AG09309 (cell line): Measurements from ENCODE around the gene GPHN.

Experiments used
- DNase-seq: peaks from one replicate; pipeline ENCODE4 v3.0.0-alpha.2; 2010; ENCODE audit warnings: low read depth
- H3K4me3 ChIP-seq: 2 replicates; pipeline ENCODE4 v1.5.1; 2011; ENCODE audit warnings: mild to moderate bottlenecking, low read depth, low read length, moderate library complexity; ENCODE audit not compliant: control insufficient read depth
- TF ChIP-seq, protein P1 (sequence below): IDR thresholded peaks from 2 replicates; pipeline ENCODE4 v1.5.1; 2011; ENCODE audit warnings: mild to moderate bottlenecking, low read depth, low read length, inconsistent platforms; ENCODE audit not compliant: insufficient read depth, control insufficient read depth; ENCODE audit errors: missing control alignments

The GPHN gene

GRCh38 chr14:66982247-66982646 is 474.3 kb downstream of the GPHN start:
- no peak overlapping the region for H3K4me3 ChIP-seq
- TF ChIP-seq, protein P1, sequence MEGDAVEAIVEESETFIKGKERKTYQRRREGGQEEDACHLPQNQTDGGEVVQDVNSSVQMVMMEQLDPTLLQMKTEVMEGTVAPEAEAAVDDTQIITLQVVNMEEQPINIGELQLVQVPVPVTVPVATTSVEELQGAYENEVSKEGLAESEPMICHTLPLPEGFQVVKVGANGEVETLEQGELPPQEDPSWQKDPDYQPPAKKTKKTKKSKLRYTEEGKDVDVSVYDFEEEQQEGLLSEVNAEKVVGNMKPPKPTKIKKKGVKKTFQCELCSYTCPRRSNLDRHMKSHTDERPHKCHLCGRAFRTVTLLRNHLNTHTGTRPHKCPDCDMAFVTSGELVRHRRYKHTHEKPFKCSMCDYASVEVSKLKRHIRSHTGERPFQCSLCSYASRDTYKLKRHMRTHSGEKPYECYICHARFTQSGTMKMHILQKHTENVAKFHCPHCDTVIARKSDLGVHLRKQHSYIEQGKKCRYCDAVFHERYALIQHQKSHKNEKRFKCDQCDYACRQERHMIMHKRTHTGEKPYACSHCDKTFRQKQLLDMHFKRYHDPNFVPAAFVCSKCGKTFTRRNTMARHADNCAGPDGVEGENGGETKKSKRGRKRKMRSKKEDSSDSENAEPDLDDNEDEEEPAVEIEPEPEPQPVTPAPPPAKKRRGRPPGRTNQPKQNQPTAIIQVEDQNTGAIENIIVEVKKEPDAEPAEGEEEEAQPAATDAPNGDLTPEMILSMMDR: no peak
- no peak for DNase-seq

- no peak for DNase-seq
- TF ChIP-seq, protein P1: no peak
- no peak overlapping the region for H3K4me3 ChIP-seq
These were observed 484.8 kb downstream of the GPHN start for GRCh38 chr14:66992776-66993175.

DNA sequence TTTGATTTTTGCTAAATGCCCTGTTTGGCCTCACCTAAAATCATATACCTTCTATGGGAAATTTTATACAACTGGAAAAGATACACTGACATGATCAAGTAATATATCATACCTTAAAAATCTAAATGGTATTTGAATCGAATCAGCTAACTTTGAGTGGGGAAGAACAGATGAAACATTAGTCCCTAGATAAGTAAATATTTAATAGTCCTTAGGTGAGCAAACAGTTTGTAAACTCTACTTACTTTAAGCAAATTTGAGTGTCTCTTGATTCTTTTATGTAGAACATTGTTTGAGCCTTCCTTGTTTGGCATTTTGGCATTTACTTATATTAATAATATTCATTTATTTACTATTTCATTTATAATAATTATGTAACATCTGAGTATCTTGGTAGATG is 485.6 kb downstream of the GPHN start:
- TF ChIP-seq, protein P1: no peak
- DNase-seq: no peak
- no peak overlapping the region for H3K4me3 ChIP-seq

DNA sequence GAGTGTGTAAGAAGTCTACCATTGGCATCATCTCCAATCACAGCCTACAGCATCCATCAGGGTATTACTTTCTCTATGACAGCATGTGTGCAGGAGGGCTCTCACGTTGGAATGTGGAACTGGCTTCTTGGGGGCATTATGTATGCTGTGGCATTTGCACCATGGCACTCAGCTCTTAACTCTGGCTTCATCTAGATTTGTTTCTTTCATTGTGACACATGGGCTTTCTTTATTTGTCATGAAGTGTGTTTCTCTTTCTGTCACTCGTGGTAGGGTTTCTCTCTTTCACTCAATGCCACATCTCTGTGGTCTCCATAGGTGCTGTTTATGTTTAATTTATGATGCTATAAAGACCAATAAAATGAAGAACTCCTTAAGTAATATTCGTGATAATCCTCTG is 490.1 kb downstream of the GPHN start:
- TF ChIP-seq, protein P1: no peak
- no peak overlapping the region for H3K4me3 ChIP-seq
- no peak for DNase-seq

DNA sequence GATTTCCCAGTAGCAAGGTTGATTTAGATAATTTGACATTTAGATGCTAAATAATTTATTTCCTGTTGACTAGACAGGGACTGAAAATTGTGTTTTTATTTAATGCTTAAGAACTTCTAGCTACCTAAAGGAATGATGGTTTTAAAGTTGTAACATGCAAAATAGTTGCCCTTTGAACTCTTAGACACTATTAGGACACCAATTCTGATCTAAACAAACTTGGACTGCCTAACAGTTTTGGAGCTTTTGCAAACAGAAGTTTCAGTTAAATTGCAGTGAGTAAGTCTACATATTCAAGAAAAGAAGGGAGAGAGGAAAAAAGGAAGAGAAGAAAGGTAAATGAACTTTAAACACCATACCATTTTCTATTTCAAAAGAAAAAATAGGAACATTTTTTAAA is 492.0 kb downstream of the GPHN start:
- DNase-seq: no peak
- TF ChIP-seq, protein P1: no peak
- no peak overlapping the region for H3K4me3 ChIP-seq

DNA sequence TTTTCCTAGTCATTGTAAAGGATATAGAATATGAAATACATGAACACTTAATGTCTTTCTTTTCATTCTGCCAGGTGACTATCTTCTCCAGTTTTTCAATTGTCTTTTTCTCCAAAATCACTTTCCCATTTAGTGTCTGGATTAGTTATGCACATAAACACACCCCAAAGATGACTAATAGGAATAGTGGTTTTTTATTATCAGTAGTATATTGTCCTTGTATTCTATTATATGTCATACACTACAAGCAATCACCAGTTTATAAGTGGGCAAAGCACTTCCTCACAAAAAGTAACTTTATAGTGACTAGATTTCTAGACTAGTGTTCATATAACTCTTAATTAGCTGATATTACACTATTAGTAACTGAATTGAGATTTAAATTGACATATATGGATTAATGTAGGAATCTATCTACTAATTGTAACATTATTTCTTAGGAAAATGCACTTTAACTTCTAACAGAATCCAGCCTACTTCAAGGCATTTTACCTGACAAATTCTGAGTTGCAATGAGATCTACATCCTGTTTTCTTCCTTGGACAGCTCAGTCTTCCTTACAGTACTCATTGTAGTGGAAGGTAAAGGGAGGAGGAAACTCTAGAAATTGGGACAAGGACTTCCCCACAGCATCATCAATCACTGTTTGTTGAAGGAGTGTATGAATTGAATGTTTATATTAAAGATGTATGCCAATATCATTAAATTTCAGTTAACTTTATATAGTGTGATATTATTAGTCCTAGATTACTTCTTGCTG is 495.2 kb downstream of the GPHN start:
- TF ChIP-seq, protein P1: no peak
- no peak for DNase-seq
- H3K4me3 ChIP-seq: no peak overlapping the region
